ENCODE data around the gene KLHL30.

KLHL30 gene, protein sequence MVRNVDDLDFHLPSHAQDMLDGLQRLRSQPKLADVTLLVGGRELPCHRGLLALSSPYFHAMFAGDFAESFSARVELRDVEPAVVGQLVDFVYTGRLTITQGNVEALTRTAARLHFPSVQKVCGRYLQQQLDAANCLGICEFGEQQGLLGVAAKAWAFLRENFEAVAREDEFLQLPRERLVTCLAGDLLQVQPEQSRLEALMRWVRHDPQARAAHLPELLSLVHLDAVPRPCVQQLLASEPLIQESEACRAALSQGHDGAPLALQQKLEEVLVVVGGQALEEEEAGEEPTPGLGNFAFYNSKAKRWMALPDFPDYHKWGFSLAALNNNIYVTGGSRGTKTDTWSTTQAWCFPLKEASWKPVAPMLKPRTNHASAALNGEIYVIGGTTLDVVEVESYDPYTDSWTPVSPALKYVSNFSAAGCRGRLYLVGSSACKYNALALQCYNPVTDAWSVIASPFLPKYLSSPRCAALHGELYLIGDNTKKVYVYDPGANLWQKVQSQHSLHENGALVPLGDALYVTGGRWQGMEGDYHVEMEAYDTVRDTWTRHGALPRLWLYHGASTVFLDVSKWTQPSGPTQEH

DNA sequence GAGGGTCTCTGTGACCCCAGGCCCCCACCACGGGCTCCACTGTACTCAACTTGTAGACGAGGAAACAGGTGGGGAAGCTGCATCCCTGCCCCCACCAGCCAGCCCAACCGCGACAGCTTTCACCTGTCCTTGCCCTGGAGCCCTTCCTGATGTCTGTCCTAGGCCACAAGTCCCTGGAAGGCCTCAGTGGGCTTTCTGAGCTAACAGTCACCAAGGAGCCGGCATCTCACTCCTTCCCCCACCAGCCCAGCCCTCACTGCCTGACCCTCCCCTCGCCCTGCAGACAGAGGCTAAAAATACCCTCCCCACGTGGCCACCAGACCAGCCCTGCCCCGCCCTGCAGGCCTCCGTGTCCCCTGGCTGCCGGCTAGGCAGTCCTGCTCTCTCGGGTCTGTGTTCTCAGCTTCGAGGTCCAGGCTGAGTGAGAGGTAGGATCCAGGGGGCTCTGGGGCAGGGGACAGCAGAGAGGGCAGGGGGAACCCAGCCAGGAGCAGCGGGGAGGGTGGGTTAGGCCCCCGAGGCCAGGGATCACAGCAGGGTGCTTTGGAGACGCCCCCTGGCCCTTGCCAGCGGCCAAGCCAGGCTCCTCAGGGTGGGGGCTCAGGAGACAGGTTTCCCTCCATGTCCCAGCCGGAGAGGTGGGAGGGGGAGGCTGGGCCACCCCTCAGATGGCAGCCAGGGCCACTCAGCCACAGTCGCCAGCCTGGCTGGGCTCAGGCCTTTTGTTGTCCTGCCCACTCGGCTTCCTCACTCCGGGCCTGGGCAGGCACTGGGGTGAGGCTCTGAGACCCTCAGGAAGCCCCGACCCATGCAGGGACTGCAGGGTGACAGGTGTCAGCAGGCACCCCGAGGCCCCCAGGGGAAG is at the start of gene KLHL30:
Gene KLHL30 (plus strand): TSS at position 338 of the 865 bp plus-strand sequence. CDS start 2,087 bp downstream, outside the sequence.
- DNase-seq (ENCODE audit: low read depth), result no peak

DNA sequence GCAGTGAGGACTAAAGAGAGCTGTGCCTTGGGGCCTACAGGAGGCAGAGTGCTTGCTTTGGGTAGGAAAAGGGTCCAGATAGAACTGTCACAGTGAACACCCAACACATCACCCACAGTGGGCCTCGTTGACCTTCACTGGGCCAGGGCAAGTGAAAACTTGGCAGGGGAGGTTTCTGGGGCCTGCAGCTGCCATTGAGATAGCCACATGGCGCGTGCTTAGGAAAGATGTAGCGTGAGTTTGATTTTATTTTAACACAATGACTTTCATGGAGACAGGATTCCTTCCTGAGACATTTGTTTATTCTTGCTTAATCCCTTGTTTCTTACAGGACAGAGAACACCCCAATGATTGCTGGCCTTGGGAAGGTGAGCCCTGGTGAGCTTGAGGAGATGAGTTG is 47.6 kb upstream of the KLHL30 start:
- no peak for DNase-seq (ENCODE audit: low read depth)

DNA sequence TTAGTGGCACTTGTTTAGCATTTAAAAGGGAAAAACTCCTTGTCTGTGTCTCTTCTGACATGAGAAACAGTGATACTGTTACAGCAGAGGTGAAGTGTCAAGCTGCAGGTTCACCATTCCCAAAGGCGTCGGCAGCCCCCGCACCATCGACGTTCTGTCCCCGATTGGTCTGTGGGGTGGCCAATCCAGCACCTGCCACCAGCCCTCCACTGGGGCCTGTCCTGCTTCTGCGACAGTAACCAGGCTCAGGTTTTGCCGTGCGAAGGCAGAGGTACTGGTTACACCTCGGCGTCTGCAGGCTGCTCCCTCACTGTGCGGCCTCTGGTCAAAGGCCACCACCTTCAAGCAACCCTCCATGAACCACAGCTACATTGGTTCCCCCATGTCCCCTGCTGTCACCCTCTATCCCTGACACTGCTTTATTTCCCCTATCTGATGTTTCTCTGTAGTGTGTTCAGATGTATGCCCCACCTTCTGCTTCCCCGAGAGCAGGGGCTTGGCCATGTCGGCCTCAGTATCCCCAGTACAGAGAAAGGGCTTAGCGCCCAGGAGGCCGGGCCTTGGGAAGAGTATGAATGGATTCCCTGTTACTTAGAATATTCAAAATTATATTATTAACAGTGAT is 46.9 kb upstream of the KLHL30 start:
- no peak for DNase-seq (ENCODE audit: low read depth)

DNA sequence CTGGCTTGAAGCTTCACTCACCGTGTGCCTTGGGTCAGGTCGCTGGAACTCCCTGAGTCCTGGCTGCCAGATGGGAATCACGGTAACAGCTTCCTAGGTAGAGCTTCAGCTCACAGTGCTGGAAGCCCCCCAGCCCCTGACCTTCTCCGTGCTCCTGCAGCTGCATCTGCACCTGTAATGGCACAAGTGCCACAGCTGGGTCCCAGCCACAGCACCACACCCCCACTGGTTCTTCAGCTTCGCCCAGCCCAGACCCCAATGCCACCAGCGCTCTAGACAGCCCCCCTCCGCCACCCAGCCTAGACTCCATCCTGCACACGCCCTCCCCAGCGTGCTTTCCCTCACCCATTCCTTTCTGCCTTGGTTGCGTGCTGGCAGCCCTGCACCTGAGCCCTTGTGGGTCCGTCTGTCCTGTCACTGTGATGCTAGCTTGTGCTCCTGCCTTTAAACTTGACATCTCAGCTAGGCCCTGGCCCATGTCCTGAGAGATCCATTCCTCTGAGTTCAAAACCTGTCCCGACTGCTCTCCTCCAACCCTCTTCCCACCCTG is 45.9 kb upstream of the KLHL30 start:
- DNase-seq (ENCODE audit: low read depth), result no peak

DNA sequence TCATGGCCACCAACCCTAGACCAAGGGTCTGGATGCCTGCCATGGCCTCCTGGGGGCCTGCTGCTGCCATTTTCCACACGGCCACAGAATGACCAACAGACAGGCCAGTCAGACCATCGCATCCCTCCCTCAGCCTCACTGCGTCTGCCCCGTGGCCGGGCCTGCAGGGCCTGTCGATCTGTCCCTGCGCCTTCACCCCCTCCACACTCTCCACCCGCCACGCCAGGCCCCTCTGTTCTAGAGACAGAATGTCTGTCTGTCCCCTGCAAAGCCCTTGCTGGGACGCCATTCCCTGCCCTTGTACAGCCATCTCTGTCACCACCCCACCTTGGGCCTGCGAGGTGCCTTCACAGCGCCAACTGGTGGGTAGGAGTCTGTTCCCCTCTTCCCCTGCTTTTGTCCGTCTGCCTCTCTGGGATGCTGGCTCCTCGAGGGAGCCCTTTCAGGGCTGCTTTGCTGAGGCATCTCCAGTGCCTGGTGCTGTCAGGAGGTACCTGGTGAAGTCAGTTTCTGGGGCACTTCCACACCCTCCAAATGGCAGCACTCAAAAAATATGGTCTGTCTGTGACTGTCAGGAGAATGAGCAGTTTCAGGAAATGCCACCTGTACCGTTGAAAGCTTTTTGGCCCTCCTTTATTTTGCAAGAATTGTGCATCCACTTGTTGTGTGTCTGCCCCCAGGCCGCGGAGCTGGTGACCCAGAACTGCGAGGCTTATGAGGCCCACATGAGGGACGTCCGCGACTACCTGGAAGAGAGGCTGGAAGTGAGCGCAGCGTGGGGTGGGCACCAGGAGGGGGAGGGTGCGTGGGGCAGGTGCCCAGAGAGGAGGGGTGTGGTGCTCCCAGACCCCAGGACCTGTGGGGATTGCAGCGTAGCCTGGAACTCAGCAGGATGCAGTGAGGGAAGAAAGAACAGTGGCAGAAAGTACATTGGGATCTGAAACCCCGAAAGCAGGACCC is 45.0 kb upstream of the KLHL30 start:
- no peak for DNase-seq (ENCODE audit: low read depth)

DNA sequence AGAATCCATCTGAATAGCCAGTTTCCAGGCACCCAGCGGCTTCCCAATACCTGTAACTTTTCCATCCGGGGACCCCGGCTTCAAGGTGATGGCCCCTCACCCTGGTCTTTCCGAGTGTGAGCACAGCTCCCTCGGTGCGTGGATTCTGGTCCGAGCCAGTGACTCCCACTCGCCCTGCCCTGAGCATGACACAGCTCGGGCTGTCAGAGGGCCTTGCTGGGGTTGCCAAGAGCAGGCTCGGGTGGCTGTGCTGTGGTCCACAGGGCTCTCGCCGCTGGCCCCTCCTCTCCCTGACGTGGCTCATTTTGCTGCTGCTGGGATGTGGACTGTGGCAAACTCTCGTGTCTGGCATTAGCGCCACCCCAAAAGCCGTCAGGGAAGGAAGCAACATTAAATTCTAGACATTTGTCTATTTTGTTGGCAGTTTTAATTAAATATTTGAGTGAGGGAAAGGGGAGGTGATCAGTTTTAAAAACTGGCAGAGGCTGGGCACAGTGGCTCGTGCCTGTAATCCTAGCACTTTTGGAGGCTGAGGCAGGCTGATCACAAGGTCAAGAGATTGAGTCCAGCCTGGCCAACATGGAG is 43.9 kb upstream of the KLHL30 start:
- DNase-seq (ENCODE audit: low read depth), result no peak

DNA sequence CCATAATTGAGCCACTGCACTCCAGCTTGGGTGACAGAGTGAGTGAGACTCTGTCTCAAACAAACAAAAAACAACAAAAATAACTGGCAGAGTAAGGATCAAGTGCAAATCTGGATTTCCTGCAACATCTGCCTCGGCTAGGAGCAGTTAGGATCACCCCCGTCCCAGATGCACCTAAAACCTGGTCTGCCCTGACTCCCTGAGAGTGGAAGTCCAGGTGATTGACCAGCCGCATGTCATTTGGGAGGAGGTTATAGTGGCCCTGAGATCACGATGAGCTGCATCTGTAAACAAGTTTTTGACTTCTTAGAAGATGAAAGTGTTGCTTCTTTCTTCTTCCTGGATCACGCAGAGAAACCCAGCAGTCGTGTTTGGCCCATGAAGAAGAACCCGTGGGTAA is 43.3 kb upstream of the KLHL30 start:
- no peak for DNase-seq (ENCODE audit: low read depth)

DNA sequence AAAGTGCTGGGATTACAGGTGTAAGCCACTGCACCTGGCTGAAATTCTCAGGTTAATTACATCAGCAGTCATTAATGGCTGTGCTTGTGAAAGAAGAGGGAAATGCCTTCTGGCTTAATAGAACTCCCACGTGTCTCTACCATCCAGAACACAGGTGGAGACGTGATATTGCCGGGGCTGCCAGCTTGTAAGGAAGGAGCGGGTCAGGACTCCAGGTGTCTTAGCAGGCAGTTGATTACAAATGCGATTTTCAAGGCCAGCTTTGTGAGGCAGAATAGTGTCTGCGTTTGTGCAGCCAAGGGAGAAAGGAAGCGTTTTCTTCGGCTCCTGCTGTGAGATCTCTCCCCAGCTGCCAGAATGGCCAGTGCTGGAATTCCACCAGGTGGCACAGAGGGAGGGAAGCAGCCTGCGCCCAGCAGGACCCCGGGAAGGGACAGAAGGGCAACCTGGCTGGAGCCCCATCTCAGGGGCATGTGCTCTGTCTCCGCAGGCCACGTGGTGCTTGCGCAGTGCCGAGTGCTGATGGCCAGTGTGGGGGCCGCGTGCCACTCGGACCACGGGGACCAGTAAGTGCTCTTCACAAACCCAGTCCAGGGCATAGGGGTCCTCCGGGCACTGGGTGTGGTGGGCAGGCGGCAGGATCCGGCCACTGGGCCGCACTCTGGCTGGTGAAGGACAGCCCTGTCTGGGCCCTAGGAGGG is 42.0 kb upstream of the KLHL30 start:
- no peak for DNase-seq (ENCODE audit: low read depth)

DNA sequence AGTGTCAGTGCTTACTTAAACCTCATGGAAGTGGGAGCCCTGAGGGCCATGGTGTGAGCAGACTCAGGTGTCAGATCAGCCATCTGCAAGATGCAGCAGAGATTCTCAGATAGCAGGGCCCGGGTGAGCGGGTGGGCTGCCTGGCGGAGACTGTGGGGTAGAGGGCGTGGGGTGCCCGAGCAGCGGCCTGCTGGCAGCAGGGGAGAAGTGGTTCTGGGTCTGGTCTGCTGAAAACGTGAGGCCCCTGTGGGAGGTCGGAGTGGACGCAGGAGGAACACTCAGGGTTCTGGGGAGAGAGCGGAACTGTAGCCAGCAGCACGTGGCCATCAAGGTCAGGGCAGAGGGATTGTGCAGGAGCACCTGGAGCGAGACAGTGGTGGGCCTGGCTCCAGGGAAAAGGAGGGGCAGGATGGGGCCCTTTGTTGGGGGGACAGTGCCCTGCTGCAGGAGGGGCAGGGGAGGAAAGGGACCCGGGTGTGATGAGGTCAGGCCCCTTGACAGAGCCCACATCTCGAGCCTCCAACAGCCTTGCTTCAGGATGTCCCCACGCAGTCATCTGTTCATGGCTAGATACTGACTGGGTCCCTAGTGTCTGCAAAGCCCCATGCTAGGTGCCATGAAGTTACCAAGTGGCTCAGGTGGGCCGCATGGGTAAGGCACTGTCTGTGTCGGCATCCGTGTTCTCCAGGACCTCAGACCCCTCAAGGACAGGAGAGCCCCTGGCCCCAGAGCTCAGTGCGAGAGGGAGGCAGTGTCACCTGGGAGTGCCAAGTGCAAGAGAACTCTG is 41.1 kb upstream of the KLHL30 start:
- no peak for DNase-seq (ENCODE audit: low read depth)

DNA sequence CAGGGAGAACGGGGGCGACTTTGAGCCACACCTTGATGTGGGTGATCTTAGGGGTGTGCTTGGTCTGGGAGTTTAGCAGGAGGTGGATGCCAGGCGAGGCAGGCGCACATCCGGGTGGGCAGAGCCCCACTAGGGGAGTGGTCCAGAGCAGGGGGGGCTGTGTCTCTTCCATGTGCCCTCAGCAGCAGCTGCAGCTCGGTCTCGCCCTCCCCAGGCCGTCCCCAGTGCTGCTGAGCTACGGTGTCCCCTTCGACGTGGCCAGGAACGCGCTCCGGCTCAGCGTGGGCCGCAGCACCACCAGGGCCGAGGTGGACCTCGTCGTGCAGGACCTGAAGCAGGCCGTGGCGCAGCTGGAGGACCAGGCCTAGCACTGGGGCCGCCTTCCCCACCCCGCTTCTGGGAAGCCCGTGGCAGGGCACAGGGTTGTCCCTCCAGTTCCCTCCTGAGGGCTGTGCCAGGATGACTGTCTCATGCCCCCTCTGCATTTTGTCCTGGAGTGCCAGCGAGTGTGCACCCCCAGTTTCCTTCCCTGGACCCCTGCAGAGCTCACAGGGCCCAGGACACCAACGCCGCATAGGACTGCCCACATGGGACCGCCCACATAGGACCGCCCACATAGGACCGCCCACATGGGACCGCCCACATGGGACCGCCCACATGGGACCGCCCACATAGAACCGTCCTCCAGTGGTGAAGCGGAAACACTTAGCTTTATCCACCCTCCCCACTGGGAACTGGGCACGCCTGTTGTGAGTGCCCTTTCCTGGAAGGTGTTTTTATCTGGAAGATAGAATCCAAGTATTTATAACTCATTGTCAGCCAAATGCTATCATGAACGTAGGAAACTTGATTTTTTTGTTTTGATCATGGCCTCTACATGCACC is 40.2 kb upstream of the KLHL30 start:
- DNase-seq (ENCODE audit: low read depth), result no peak

DNA sequence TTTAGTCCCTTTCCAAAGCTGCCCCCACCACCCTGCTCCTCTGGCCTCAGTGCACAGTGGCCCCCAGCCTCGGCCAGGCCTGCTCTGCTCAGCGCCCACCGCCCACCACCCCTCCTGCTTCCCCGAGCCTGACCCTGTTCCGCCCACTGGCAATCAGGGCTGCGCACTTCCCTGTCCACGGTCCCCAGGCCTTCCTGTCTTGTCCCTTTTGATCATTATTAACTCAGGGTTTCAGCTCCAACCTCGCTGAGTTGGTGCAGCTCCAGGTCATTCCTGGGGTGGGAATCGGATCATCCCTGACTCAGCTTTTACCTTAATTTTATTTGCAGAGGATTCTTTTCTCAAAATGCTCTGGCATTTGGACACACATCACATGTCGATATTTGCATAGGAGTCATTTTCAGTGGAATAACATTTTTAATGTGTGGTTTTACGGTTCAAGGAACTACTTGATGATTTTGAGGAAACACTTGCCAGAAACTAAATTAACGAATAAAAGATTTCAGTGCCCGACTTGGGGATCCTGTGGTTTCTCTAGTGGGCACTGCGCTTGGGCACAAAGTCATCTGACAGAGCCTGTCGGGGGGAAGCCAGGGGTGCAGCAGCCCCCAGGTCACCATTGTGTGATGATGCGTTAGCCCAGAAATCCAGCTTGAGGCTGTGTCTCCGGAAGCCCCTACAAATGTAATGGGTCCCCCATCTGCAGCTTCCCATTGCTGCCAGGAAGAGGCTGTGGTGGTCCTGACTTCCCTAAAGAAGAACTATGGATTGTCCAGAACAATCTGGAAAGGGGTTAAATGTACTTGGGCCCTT is 39.4 kb upstream of the KLHL30 start:
- DNase-seq (ENCODE audit: low read depth), result no peak

DNA sequence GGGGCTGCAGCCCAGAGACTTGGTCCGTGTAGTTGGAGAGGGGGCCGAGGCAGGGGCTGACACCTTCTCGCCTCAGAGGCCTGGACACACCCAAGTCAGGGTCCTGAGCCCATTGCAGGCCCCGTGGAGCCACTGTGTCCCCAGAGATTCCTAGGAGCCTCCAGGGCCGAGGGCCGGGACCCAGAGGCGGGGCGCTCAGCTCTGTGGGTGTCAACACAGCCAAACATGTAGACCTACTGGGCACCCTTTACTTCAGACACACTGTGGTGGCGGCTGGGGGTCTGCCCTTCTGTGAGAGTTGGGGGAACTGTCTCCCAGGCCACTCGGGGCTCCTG is 38.8 kb upstream of the KLHL30 start:
- no peak for DNase-seq (ENCODE audit: low read depth)

DNA sequence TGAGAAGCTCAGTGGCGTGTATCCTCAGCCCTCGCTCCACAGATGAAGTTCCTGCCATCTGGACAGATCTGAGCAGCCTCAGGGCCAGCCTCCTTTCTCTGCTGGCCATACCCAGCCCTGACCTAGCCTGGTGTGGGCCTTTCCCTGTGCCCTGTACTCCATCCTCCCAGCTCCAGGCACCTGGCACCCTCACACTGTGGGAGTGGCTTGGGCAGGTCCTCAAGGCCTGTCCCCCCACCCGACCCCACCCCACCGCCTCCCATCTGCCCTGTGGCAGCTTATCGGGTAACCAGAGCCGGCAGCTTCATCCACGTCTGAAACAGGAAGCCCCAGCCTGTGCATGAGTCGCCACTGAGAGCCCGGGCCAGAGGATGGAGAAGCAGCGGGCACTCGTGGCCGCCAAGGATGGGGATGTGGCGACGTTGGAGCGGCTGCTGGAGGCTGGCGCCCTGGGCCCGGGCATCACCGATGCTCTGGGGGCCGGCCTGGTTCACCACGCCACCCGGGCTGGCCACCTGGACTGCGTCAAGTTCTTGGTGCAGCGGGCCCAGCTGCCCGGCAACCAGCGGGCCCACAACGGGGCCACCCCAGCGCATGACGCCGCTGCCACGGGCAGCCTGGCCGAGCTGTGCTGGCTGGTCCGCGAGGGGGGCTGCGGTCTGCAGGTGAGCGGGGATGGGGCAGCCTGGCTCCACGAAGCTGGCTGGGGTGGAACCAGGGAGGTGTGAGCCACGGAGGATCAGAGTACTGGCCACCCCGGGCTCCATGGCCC is 38.2 kb upstream of the KLHL30 start, which contains the start of gene ESPNL:
Gene ESPNL (plus strand): TSS at position 292 of the 772 bp plus-strand sequence. CDS start 80 bp downstream, at position 372.
- DNase-seq (ENCODE audit: low read depth), result no peak

DNA sequence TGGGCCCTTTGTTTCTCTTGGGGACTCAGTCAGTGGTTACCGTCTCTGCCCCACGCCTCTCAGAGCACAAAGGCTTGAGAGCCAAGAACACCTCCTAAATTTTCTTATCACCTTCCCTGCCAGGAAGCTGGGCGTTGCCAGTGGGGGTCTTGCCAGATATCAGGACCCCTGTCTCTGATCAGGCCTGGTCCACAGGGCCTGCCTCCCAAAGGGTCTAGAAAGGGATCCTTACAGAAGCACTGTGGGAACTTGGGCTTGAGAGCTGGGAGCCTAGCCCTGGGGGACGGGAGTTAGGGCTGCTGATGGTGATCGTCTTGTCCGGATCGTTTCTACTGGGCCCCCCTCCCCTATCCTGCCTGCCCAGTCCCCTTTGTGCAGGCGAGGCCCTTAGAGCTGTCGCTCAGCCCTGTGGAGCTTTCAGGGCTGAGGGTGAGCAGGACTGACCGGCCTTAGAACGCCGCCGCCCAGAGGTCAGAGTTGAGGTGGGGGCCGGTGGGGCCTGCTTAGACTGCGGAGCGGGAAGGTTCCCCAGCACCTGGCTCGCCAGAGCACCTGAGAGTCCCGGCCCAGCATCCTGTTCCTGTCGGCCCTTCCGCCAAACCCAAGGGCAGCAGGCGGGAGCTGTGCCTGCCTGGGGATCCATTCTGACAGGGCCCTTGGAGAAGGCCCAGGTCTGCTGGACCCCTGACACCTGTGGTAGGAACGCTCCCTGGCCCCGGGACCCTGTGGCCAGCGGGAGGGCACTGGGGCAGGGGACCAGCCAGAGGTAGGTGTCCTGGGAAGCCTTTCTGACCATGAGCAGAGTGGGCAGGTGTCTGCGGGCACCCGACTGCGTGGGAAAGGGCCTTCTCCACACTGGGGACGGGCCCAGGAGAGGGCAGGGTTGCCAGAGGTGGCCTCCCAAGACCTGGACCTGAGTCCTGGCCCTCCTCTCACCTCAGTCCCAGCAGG is 37.4 kb upstream of the KLHL30 start:
- DNase-seq (ENCODE audit: low read depth), result no peak

Data from activated T-helper 1 cell treated with Interleukin-2 at 50 U/mL for 16 hours (primary cell).